Subcutaneous abdominal adipose tissue (tissue), 5 donors: Measurements from ENCODE around the gene ZNF69.
"Not testable (repeated sequence)": the region's sequence is repeated elsewhere in the genome, so short reads cannot be mapped to it uniquely, and the experiment has no call there.

ENCODE experiments used
- H3K27ac ChIP-seq: one replicate; pipeline ENCODE4 v1.7.0; 2013; ENCODE audit warnings: low read depth, mild to moderate bottlenecking, inconsistent platforms, low read length, moderate library complexity
- H3K27me3 ChIP-seq, 5 donors: one replicate each; pipeline ENCODE4 v1.7.0; 2013; ENCODE audit warnings: low read length in 5 of 5, inconsistent platforms in 1 of 5; ENCODE audit not compliant: control insufficient read depth in 5 of 5, insufficient read depth in 4 of 5
- H3K36me3 ChIP-seq, 5 donors: one replicate each; pipeline ENCODE4 v1.7.0; 2013; ENCODE audit warnings: low read length in 5 of 5; ENCODE audit not compliant: control insufficient read depth in 5 of 5, insufficient read depth in 5 of 5
- H3K4me1 ChIP-seq, 5 donors: one replicate each; pipeline ENCODE4 v1.7.0; 2013; ENCODE audit warnings: low read length in 5 of 5, mild to moderate bottlenecking in 3 of 5, moderate library complexity in 1 of 5; ENCODE audit not compliant: control insufficient read depth in 5 of 5, insufficient read depth in 5 of 5
- H3K4me3 ChIP-seq, 5 donors: one replicate each; pipeline ENCODE4 v1.7.0; 2013; ENCODE audit warnings: low read length in 5 of 5, low read depth in 1 of 5
- H3K9ac ChIP-seq, 5 donors: one replicate each; pipeline ENCODE4 v1.7.0; 2013; ENCODE audit warnings: low read length in 5 of 5, mild to moderate bottlenecking in 4 of 5, moderate library complexity in 3 of 5
- H3K9me3 ChIP-seq, 5 donors: one replicate each; pipeline ENCODE4 v1.7.0; 2013; ENCODE audit warnings: low read length in 5 of 5; ENCODE audit not compliant: control insufficient read depth in 5 of 5
- donor health status: healthy.
- donor health status: healthy.
- donor health status: healthy.
- donor health status: healthy.
- donor health status: healthy.

Gene ZNF69

GRCh38 chr19:11887611-11888531, at the start of gene ZNF69:
ZNF69 (plus strand) TSS chr19:11887782; CDS start chr19:11887924, 142 bp downstream.
- Histone ChIP-seq H3K4me1 (peaks cover 4 to 21% (median 15%) of the 10 kb centered on the region in 5 donors), H3K27ac (peak within 1 kb of the TSS; percentile 70), H3K9ac (peak within 1 kb of the TSS; percentile 63 to 92 (median 75)), H3K9me3 (no peaks in the 10 kb centered on the region), H3K4me3 (peak within 1 kb of the TSS; percentile 81 to 96 (median 87)), H3K36me3 (no peaks in the 10 kb centered on the region), H3K27me3 (no peaks in the 10 kb centered on the region)

- Histone ChIP-seq H3K27ac (no peak overlapping the region), H3K4me3 (no peak overlapping the region), H3K9me3 (peaks cover 0 to 3% (median 0%) of the 10 kb centered on the region in 5 donors), H3K9ac (no peak overlapping the region), H3K27me3 (peaks cover 0 to 2% (median 0%) of the 10 kb centered on the region in 5 donors), H3K4me1 (peaks cover 0 to 8% (median 7%) of the 10 kb centered on the region in 5 donors), H3K36me3 (no peaks in the 10 kb centered on the region)
Observed at GRCh38 chr19:11843722-11844121, 43.9 kb upstream of the ZNF69 start.

- not testable (repeated sequence) for H3K9ac ChIP-seq, H3K4me3 ChIP-seq, H3K27me3 ChIP-seq, H3K9me3 ChIP-seq, H3K27ac ChIP-seq, H3K36me3 ChIP-seq
- peaks cover 0 to 19% (median 14%) of the 10 kb centered on the region in 5 donors for H3K4me1 ChIP-seq
Observed at GRCh38 chr19:11847615-11848014, 40.0 kb upstream of the ZNF69 start.

GRCh38 chr19:11848200-11848593, 39.4 kb upstream of the ZNF69 start:
- Histone ChIP-seq H3K27me3 (peaks cover 0 to 3% (median 0%) of the 10 kb centered on the region in 5 donors), H3K27ac (no peak overlapping the region), H3K4me3 (peak overlapping the region; percentile 55 to 74 (median 66)), H3K4me1 (peaks cover 0 to 19% (median 14%) of the 10 kb centered on the region in 5 donors), H3K36me3 (no peaks in the 10 kb centered on the region), H3K9ac (peak overlapping the region in 1 of 5 donors; percentile 59), H3K9me3 (no peaks in the 10 kb centered on the region)

GRCh38 chr19:11848594-11849469, 38.8 kb upstream of the ZNF69 start, which contains the start of gene ZNF439:
ZNF439 (plus strand) TSS chr19:11848726; CDS start chr19:11848868, 142 bp downstream.
- Histone ChIP-seq H3K4me3 (peak within 1 kb of the TSS; percentile 55 to 74 (median 66)), H3K4me1 (peaks cover 0 to 19% (median 14%) of the 10 kb centered on the region in 5 donors), H3K36me3 (no peaks in the 10 kb centered on the region), H3K27ac (no peak within 1 kb of the TSS), H3K9me3 (no peaks in the 10 kb centered on the region), H3K9ac (peak within 1 kb of the TSS in 3 of 5 donors; percentile 51 to 66 (median 52)), H3K27me3 (peaks cover 0 to 3% (median 0%) of the 10 kb centered on the region in 5 donors)

- not testable (repeated sequence) for H3K9ac ChIP-seq, H3K36me3 ChIP-seq, H3K27me3 ChIP-seq, H3K4me3 ChIP-seq, H3K9me3 ChIP-seq, H3K27ac ChIP-seq
- peaks cover 0 to 19% (median 14%) of the 10 kb centered on the region in 5 donors for H3K4me1 ChIP-seq
Observed at GRCh38 chr19:11850289-11850688, 37.3 kb upstream of the ZNF69 start.

- Histone ChIP-seq H3K4me3 (no peak overlapping the region), H3K27ac (no peak overlapping the region), H3K36me3 (no peaks in the 10 kb centered on the region), H3K9me3 (no peaks in the 10 kb centered on the region), H3K27me3 (peaks cover 0 to 3% (median 0%) of the 10 kb centered on the region in 5 donors), H3K9ac (no peak overlapping the region), H3K4me1 (peaks cover 0 to 15% (median 11%) of the 10 kb centered on the region in 5 donors)
Observed at GRCh38 chr19:11853358-11853757, 34.2 kb upstream of the ZNF69 start.

GRCh38 chr19:11856596-11857250, 30.9 kb upstream of the ZNF69 start:
- Histone ChIP-seq H3K9ac (no peak overlapping the region), H3K36me3 (no peaks in the 10 kb centered on the region), H3K27ac (no peak overlapping the region), H3K27me3 (no peaks in the 10 kb centered on the region), H3K9me3 (peaks cover 0 to 7% (median 3%) of the 10 kb centered on the region in 5 donors), H3K4me1 (no peaks in the 10 kb centered on the region), H3K4me3 (no peak overlapping the region)

- no peaks in the 10 kb centered on the region for H3K36me3 ChIP-seq
- H3K27ac ChIP-seq: no peak overlapping the region
- no peak overlapping the region for H3K9ac ChIP-seq
- H3K4me1 ChIP-seq: no peaks in the 10 kb centered on the region
- no peaks in the 10 kb centered on the region for H3K27me3 ChIP-seq
- peaks cover 0 to 15% (median 7%) of the 10 kb centered on the region in 5 donors for H3K9me3 ChIP-seq
- H3K4me3 ChIP-seq: no peak overlapping the region
Observed at GRCh38 chr19:11860721-11861120, 26.9 kb upstream of the ZNF69 start.
